H1 (cell line): ENCODE results near the gene NDUFA6.

Source experiments
- CTCF ChIP-seq, 3 experiments: IDR thresholded peaks; 1 replicate in 2 of 3; 2 replicates in 1 of 3; pipeline versions ENCODE4 v1.5.1 to v1.6.1; 2011; ENCODE audit warnings: low read length in 3 of 3, mild to moderate bottlenecking in 3 of 3, inconsistent platforms in 2 of 3, low read depth in 1 of 3, moderate library complexity in 1 of 3; ENCODE audit not compliant: insufficient read depth in 1 of 3; ENCODE audit errors: control extremely low read depth in 1 of 3
- HDAC2 ChIP-seq, 2 experiments: fragments of 300-600 bp in 1 of 2; sonication (generic) in 1 of 2; IDR thresholded peaks; 2 replicates each; pipeline ENCODE4 v1.6.1; 2011 to 2012; ENCODE audit warnings: low read depth in 2 of 2, low read length in 2 of 2, mild to moderate bottlenecking in 2 of 2, moderate library complexity in 2 of 2, borderline replicate concordance in 1 of 2, inconsistent platforms in 1 of 2
- SIRT6 ChIP-seq: IDR thresholded peaks from one replicate; pipeline ENCODE4 v1.7.1; 2012; ENCODE audit warnings: low read length, inconsistent platforms
- SP2 ChIP-seq: IDR thresholded peaks from 2 replicates; pipeline ENCODE4 v1.6.1; 2012; ENCODE audit warnings: mild to moderate bottlenecking, low read length, inconsistent platforms

- TF ChIP-seq CTCF (IDR thresholded peaks at IDR 0.05; ENCODE audit: control extremely low read depth in 1 of 3, insufficient read depth in 1 of 3, low read depth in 1 of 3, low read length in 3 of 3) = no peak
- TF ChIP-seq SIRT6 = no peak
- TF ChIP-seq SP2 = no peak
- TF ChIP-seq HDAC2 (IDR thresholded peaks at IDR 0.05; ENCODE audit: borderline replicate concordance in 1 of 2, low read depth in 2 of 2, low read length in 2 of 2) = no peak
Observed at GRCh38 chr22:42086051-42086450, 4.5 kb downstream of the NDUFA6 start.
